Measurements from ENCODE around the gene EBF3.

Gene EBF3

GRCh38 chr10:129894698-129895097 lies 69.4 kb downstream of the EBF3 start:
- Histone ChIP-seq H3K4me3 (no peak overlapping the region), H3K27me3 (peaks cover 0 to 5% of the 10 kb centered on the region in 2 donors), H3K27ac (no peak overlapping the region), H3K36me3 (no peaks in the 10 kb centered on the region), H3K9me3 (no peaks in the 10 kb centered on the region), H3K4me1 (no peaks in the 10 kb centered on the region)
- intact Hi-C loops (cut with DNase I; ENCODE audit: low total_unique reads): loop anchor here (5.0 kb wide), 1 partner anchor 73 kb away; no protein-coding TSS in a partner anchor
- no peak for TF ChIP-seq CTCF (IDR thresholded peaks at IDR 0.05)
- no peak for DNase-seq

- Histone ChIP-seq H3K4me1 (no peaks in the 10 kb centered on the region), H3K9me3 (no peaks in the 10 kb centered on the region), H3K36me3 (no peaks in the 10 kb centered on the region), H3K27ac (no peak overlapping the region), H3K4me3 (no peak overlapping the region), H3K27me3 (peaks cover 0 to 3% of the 10 kb centered on the region in 2 donors)
- no peak for DNase-seq
- intact Hi-C loops (cut with DNase I; ENCODE audit: low total_unique reads): loop anchor here (5.0 kb wide), 1 partner anchor 74 kb away; no protein-coding TSS in a partner anchor
- no peak for TF ChIP-seq CTCF (IDR thresholded peaks at IDR 0.05)
Observed at GRCh38 chr10:129893104-129894089, 70.7 kb downstream of the EBF3 start.

GRCh38 chr10:129892548-129893052 lies 71.5 kb downstream of the EBF3 start:
- intact Hi-C loops (cut with DNase I; ENCODE audit: low total_unique reads): loop anchor here (5.0 kb wide), 1 partner anchor 75 kb away; no protein-coding TSS in a partner anchor
- H3K4me3 ChIP-seq: no peak overlapping the region
- no peak for DNase-seq
- no peaks in the 10 kb centered on the region for H3K4me1 ChIP-seq
- no peak for TF ChIP-seq CTCF (IDR thresholded peaks at IDR 0.05)
- H3K9me3 ChIP-seq: no peaks in the 10 kb centered on the region
- peaks cover 0 to 3% of the 10 kb centered on the region in 2 donors for H3K27me3 ChIP-seq
- H3K27ac ChIP-seq: no peak overlapping the region
- H3K36me3 ChIP-seq: no peaks in the 10 kb centered on the region

- no peak for DNase-seq
- Histone ChIP-seq H3K4me1 (no peaks in the 10 kb centered on the region), H3K27ac (no peak overlapping the region), H3K36me3 (no peaks in the 10 kb centered on the region), H3K9me3 (no peaks in the 10 kb centered on the region), H3K4me3 (no peak overlapping the region), H3K27me3 (peaks cover 0 to 3% of the 10 kb centered on the region in 2 donors)
- intact Hi-C loops (cut with DNase I; ENCODE audit: low total_unique reads): loop anchor here (5.0 kb wide), 1 partner anchor 75 kb away; no protein-coding TSS in a partner anchor
- TF ChIP-seq CTCF (IDR thresholded peaks at IDR 0.05): no peak
Observed at GRCh38 chr10:129891806-129892205, 72.3 kb downstream of the EBF3 start.

GRCh38 chr10:129890170-129890569 lies 73.9 kb downstream of the EBF3 start:
- Histone ChIP-seq H3K4me1 (no peaks in the 10 kb centered on the region), H3K27me3 (peaks cover 0 to 3% of the 10 kb centered on the region in 2 donors), H3K4me3 (no peak overlapping the region), H3K9me3 (no peaks in the 10 kb centered on the region), H3K36me3 (no peaks in the 10 kb centered on the region), H3K27ac (no peak overlapping the region)
- DNase-seq: no peak
- intact Hi-C loops (cut with DNase I; ENCODE audit: low total_unique reads): loop anchor here (5.0 kb wide), 1 partner anchor 77 kb away; no protein-coding TSS in a partner anchor
- TF ChIP-seq CTCF (IDR thresholded peaks at IDR 0.05): no peak

Data from tibial artery (tissue), 4 donors.